Neuron (in vitro differentiated cells): Measurements from ENCODE around the gene GFAP.
A peak's percentile ranks its signal among the peaks of the same experiment; 100 is the strongest.
"Not testable (repeated sequence)": the region's sequence is repeated elsewhere in the genome, so short reads cannot be mapped to it uniquely, and the experiment has no call there.

ENCODE experiments used
- H2AFZ ChIP-seq: one replicate; pipeline ENCODE4 v1.6.1; 2013; ENCODE audit warnings: low read depth, mild to moderate bottlenecking, inconsistent platforms, low read length, moderate library complexity
- H3K27me3 ChIP-seq: one replicate; pipeline ENCODE4 v1.6.1; 2013; ENCODE audit warnings: low read length; ENCODE audit not compliant: insufficient read depth
- H3K36me3 ChIP-seq: one replicate; pipeline ENCODE4 v1.6.1; 2013; ENCODE audit warnings: low read length; ENCODE audit not compliant: insufficient read depth
- H3K4me1 ChIP-seq: one replicate; pipeline ENCODE4 v1.6.1; 2013; ENCODE audit warnings: low read length; ENCODE audit not compliant: insufficient read depth
- H3K4me3 ChIP-seq: 2 replicates; pipeline ENCODE4 v1.5.1; 2013; ENCODE audit warnings: mild to moderate bottlenecking, low read length, moderate library complexity
- H3K9me3 ChIP-seq: one replicate; pipeline ENCODE4 v1.6.1; 2013; ENCODE audit warnings: low read length

The GFAP gene

DNA sequence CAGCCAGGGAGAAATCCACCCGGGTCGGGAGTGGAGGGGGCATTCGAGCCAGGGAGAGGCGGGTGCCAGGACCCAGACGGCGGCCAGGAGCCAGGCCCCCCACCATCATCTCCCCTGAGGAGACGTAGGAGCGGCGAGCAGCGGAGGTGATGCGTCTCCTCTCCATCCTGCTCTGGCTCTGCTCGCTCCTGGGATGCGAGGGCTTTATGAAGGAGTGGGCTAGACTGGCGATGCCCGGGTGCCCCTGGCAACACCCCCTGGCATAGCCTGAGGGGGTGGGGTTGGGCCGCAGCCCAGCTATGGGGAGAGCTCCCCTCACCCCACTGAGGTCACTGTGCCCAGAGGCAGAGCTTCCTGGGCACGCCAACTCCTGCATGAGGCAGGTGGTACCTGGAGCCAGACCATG, at the start of gene GFAP:
Gene GFAP (minus strand): TSS at position 180 of the 406 bp plus-strand sequence. CDS start 14 bp downstream, at position 166.
- H2AFZ ChIP-seq = no peak within 1 kb of the TSS
- H3K4me3 ChIP-seq = no peak within 1 kb of the TSS
- no peaks in the 10 kb centered on the region for H3K36me3 ChIP-seq
- H3K27me3 ChIP-seq = peaks cover 16% of the 10 kb centered on the region
- H3K4me1 ChIP-seq = peaks cover 10% of the 10 kb centered on the region
- H3K9me3 ChIP-seq = peaks cover 2% of the 10 kb centered on the region

DNA sequence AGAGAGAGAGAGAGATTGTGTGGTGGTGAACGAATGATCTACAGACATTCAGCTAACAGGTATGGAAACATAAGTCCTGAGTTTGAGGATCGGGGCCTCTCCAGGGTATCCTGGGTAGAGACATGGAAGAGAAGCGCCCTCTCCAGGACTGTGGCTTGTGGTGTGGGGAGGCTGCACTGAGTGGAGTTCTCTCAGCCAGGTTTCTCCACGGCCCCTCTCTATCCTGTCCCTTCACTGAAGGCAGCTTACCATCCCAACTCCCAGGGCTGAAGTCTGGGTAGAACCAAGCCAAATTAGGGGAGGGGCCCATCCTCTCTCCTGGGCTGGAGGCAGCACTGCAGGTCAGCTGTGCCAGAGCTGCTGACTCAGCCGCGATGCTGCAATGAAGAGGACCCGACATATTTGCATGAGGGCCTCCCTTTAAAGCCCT, 46.6 kb upstream of the GFAP start:
- H3K36me3 ChIP-seq = no peaks in the 10 kb centered on the region
- peaks cover 27% of the 10 kb centered on the region for H3K27me3 ChIP-seq
- H3K4me3 ChIP-seq = no peak overlapping the region
- H3K4me1 ChIP-seq = no peaks in the 10 kb centered on the region
- no peaks in the 10 kb centered on the region for H3K9me3 ChIP-seq
- no peak overlapping the region for H2AFZ ChIP-seq

- Histone ChIP-seq H3K9me3 (no peaks in the 10 kb centered on the region), H3K4me3 (no peak overlapping the region), H3K36me3 (no peaks in the 10 kb centered on the region), H3K27me3 (peaks cover 24% of the 10 kb centered on the region), H2AFZ (no peak overlapping the region), H3K4me1 (peaks cover 3% of the 10 kb centered on the region)
Observed at GRCh38 chr17:44960691-44961090, 45.4 kb upstream of the GFAP start.

DNA sequence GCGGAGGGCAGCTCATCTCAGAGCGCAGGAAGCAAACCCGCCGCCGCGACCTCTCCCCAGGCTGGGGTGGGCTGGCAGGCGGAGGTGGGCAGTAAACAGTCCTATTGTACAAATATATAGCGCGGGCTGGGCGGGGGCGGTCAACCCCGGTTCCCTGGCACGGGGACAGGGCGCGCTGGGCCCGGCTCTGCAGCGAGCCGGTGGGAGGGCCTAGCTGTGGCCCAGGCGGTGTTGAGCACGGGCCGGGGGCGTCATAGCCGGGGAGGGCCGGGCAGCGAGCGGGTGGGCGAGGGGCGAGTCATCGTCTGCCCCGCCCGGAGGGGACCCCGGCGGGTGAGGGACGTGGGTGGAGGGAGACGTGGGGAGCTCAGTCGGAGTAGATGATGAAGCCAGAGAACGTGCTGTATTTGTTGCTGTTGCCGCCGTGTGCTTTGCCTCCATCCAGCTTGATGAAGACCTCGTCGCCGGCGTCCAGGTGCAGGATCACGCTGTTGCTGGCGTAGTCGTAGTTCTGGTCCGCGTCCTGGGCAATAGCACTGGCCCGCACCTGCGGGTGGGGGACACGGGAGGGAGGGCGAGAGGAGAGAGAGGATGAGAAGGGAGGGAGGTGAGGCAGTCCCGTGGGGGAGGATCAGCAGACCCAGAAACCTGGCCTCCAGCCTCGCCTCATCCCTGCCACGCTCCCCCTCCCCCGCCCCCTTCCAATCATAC, 44.7 kb upstream of the GFAP start:
- Histone ChIP-seq H3K4me3 (no peak overlapping the region), H3K27me3 (peaks cover 25% of the 10 kb centered on the region), H3K36me3 (no peaks in the 10 kb centered on the region), H2AFZ (no peak overlapping the region), H3K4me1 (peaks cover 3% of the 10 kb centered on the region), H3K9me3 (no peaks in the 10 kb centered on the region)

DNA sequence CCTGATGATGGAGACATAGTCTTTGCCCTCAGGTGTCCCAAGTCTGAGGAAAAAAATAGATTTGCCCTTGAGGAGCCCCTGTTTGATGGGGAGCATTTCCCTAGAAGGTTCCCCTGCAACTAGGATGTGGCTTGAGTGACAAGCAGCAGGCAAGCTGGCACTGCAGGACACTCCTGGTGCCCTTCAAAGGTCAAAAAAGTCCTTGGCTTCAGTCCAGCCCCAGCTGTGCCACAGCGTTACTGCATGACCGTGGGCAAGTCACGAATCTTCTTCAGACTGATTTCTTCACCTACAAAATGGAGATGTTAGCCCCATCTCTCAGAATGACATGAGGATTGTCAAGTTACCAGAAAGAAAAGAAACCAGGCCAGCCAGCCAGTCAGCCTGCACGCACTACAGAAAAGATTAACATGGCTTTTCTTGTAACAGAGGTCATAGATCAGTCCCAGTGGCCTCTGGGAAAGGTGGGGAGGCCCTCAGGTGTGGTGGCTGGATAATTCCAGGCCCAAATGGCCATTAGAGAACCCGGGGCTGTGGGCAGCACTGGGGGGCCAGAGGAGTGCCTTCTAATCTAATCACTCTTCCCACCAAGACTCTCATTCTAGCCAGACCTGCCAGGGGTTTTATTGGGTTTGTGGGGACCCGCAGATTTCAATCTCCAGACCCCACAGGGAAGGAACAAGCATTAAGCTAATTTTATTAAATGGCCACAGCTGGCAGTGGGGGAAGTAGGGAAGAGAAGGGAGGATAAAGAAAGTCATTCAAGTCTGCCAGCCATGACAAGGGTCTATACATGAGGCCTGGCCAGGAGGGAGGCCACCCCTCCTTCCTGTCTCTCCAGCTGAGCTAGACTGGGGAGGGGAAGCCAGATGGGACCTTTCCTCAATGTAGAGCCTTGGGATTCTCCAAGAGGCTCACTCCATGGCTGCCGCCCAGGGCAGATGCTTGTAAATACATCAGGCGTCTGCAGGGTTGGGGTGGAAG, 42.0 kb upstream of the GFAP start:
- H3K36me3 ChIP-seq = no peaks in the 10 kb centered on the region
- peaks cover 22% of the 10 kb centered on the region for H3K27me3 ChIP-seq
- no peak overlapping the region for H2AFZ ChIP-seq
- no peak overlapping the region for H3K4me3 ChIP-seq
- no peaks in the 10 kb centered on the region for H3K9me3 ChIP-seq
- H3K4me1 ChIP-seq = peaks cover 3% of the 10 kb centered on the region

- Histone ChIP-seq H3K36me3 (no peaks in the 10 kb centered on the region), H3K9me3 (no peaks in the 10 kb centered on the region), H3K4me3 (no peak overlapping the region), H3K4me1 (peaks cover 3% of the 10 kb centered on the region), H2AFZ (no peak overlapping the region), H3K27me3 (peaks cover 22% of the 10 kb centered on the region)
Observed at GRCh38 chr17:44955674-44956425, 40.5 kb upstream of the GFAP start.

GRCh38 chr17:44952946-44953475, 37.7 kb upstream of the GFAP start:
- Histone ChIP-seq H2AFZ (no peak overlapping the region), H3K4me1 (peaks cover 3% of the 10 kb centered on the region), H3K9me3 (no peaks in the 10 kb centered on the region), H3K27me3 (peaks cover 19% of the 10 kb centered on the region), H3K4me3 (no peak overlapping the region), H3K36me3 (no peaks in the 10 kb centered on the region)

DNA sequence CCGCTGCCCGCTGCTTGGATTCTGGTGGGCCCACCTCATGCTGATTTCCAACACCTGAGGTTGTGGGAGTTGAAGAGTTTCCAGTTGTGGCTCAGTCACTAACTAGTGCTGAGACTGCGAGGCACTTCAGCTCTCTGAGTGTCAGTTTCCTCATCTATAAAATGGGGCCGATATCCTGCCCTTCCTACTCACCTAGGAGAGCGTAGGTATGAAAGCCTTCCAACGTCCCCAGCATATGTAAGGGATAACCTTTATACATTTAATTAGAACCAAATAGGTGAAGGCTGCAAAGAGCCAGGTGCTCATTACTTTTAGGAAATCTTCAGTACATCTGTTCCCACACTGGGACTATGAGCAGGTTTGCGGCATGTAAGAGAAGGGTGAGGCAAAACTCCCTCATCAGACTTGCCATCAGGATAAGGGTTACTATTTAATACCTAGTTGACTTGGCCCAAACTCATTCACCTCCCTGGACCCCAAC, 33.1 kb upstream of the GFAP start:
- Histone ChIP-seq H3K4me3 (peak overlapping the region; percentile 56), H3K4me1 (peaks cover 7% of the 10 kb centered on the region), H3K9me3 (peaks cover 1% of the 10 kb centered on the region), H2AFZ (peak overlapping the region; percentile 64), H3K36me3 (peaks cover 8% of the 10 kb centered on the region), H3K27me3 (peaks cover 5% of the 10 kb centered on the region)

DNA sequence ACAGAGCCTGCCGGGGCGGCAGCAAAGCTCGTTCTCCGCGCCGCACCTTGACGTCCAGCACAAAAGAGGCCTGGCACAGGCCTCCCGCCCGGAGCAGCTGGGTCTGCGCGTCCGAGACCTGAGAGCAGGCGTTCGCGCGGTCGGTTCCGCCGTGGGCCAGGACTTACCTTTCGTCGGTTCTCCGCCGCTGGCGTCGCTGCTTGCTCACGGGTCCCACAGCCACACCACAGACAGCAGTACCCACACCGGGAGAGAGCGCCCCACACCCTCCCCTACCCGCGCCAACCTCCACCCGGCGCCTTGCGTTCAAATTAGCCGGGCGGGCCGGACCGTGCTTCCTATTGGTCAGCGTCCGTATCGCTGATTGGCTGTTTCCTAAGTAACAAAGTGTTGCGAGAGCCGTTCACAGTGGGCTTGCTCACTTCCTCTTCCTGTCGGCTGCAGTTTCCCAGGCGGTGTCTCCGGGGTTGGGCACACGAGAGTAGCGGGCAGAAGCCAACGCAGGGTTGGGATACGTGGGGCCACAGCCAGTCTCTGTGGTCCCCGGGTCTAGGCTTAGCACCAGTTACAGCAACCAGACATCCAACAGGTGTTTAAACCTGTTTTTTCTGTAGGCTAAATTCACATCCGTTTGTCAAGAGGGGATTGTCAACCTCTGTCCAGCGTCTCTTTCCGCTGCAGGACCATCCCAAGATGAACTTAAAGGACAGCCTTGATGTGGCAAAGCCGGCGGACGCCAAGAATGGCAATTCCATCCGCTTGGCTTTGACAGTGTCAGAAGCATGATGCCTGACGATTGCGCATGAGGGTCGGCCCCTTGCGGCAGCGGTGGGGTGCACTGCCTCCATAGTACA, 32.4 kb upstream of the GFAP start, which contains the start of gene KIF18B:
Gene KIF18B (minus strand): TSS at position 313 of the 854 bp plus-strand sequence. CDS start 11,429 bp downstream, outside the sequence.
- Histone ChIP-seq H3K4me3 (peak within 1 kb of the TSS; percentile 56), H3K9me3 (peaks cover 1% of the 10 kb centered on the region), H3K27me3 (peaks cover 3% of the 10 kb centered on the region), H3K36me3 (peaks cover 11% of the 10 kb centered on the region), H2AFZ (peak within 1 kb of the TSS; percentile 66), H3K4me1 (peaks cover 7% of the 10 kb centered on the region)

GRCh38 chr17:44945652-44946051, 30.4 kb upstream of the GFAP start:
- H3K27me3 ChIP-seq, H2AFZ ChIP-seq, H3K4me3 ChIP-seq, H3K4me1 ChIP-seq, H3K9me3 ChIP-seq: not testable (repeated sequence)
- peaks cover 21% of the 10 kb centered on the region for H3K36me3 ChIP-seq

- Histone ChIP-seq H3K4me1 (peaks cover 7% of the 10 kb centered on the region), H2AFZ (no peak overlapping the region), H3K9me3 (peaks cover 3% of the 10 kb centered on the region), H3K27me3 (no peaks in the 10 kb centered on the region), H3K36me3 (peaks cover 37% of the 10 kb centered on the region), H3K4me3 (no peak overlapping the region)
Observed at GRCh38 chr17:44942456-44942855, 27.2 kb upstream of the GFAP start.
